GM18499 (cell line): ENCODE measurements around the gene TMEM229B.
"Not testable (repeated sequence)": the region's sequence is repeated elsewhere in the genome, so short reads cannot be mapped to it uniquely, and the experiment has no call there.

ENCODE experiments used
- ATAC-seq: cut with Tn5 transposase; IDR thresholded peaks from one replicate; pipeline ENCODE4 v1.9.1; 2021; ENCODE audit warnings: moderate number of reproducible peaks; ENCODE audit not compliant: insufficient read depth, unreplicated experiment

The TMEM229B gene

GRCh38 chr14:67461341-67461985 lies 27.1 kb downstream of the TMEM229B start:
- no peak for ATAC-seq

DNA sequence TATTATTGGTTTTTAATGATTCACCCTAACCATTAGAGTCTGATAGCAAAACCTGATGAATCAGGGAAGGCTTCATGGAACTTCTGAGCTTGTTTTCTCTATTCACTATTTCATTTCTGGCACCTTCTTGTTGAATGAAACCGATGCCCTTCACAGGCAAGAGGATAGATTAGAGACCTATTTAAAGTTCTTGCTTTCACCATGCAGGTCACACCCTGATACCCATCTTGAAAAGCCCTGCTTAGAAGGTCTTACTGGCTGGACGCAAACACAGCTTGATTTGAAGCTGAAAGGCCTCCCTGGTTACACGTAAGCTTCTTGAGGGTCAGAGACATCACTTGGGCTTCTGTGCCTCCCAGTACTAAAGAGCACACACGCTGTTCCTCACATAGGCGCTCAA lies 29.2 kb downstream of the TMEM229B start:
- no peak for ATAC-seq

- no peak for ATAC-seq
Observed at GRCh38 chr14:67457782-67458181, 30.7 kb downstream of the TMEM229B start.

DNA sequence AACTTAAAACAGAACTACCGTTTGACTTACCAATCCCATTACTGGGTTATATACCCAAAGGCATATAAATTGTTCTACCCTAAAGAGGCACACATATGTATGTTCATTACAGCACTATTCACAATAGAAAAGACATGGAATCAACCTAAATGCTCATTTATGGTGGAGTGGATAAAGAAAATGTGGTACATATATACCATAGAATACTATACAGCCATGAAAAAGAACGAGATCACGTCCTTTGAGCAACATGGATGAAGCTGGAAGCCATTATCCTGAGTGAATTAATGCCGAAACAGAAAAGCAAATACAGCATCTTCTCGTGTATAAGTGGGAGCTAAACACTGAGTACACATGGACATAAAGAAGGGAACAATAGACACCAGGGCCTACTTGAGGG lies 31.8 kb downstream of the TMEM229B start:
- no peak for ATAC-seq

DNA sequence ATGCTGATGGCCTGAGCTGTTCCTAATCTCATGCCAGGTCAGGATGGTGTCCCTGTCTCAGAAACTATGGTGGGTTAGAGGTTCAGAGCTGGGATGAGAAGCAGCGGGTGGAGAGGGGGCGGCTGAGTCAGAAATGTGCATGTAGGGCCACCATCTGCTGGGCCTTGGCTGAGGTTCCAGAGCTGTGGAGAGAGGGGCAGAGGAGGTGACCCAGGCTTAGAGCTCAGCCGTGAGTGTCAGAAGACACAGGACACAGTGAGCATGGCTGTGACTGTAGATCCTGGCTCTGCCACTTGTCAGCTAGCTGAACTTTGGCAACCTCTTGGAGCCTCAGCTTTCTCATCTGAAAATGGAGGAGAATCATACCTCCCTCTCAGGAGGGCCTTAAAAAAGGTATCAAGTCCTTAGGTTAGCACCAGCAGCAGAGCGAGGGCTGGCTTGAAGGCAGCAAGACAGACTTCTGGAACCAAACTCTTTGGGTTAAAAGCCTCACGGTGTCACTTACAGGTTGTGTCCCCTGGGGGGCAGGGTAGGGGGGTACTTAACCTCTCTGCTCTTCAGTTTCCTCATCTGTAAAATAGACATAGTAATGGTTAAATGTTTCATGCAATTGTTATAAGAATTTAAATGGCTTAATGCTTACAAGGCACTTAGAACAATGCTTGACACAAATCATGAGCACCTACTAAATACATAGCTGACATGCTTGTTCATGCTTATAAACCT lies 34.8 kb downstream of the TMEM229B start:
- ATAC-seq = no peak

GRCh38 chr14:67451667-67452066 lies 36.9 kb downstream of the TMEM229B start:
- not testable (repeated sequence) for ATAC-seq

GRCh38 chr14:67449096-67449495 lies 39.4 kb downstream of the TMEM229B start:
- ATAC-seq = no peak

DNA sequence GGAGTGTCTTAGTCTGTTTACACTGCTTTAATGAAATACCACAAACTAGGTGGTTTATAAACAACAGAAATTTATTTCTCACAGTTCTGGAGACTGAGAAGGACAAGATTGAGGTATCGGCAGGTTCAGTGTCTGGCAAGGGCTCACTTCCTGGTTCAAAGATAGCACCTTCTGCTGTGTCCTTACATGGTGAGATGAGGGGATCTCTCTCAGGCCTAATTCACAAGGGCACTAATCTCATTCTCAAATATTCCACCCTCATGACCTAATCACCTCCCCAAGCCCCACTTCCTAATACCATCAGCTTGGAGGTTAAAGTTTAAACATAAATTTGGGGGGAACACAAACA lies 41.5 kb downstream of the TMEM229B start:
- no peak for ATAC-seq

- ATAC-seq = no peak
Observed at GRCh38 chr14:67446371-67447032, 42.0 kb downstream of the TMEM229B start.

- no peak for ATAC-seq
Observed at GRCh38 chr14:67444395-67444794, 44.1 kb downstream of the TMEM229B start.

DNA sequence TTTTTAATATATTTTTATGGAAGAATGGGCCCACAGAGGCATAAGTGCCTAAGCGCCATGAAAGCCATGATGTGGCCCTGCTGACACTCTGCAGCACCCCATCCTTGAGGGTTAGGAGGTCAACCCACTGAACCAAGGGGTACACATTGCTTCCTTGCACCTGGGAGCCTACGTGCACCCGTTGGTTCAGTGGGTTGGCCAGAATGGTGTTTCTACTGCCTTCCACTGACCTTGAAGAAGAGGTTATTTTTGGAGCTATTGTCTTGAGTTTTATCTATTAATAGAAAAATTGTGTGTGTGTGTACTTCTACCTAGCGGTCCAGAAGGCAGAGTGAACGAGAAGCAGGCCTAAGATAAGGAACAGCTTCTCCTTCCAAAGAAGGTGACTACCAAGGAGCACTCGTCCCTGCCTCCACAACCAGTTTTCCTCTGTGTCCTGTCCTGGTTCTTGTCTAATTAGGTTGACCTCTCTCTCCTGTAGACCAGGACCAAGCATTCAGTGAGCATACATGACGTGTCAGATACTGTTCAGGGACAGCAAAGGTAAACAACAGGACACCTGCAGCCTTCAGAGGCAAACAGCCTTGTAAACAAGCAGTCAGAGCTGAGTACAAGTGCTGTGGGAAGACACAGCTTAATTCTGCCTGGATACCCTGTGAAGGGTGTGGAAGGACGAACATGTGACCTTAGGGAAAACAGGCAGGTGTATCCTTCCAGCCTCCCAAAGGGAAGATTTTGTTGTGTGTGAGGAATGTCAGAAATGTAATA lies 46.2 kb downstream of the TMEM229B start:
- no peak for ATAC-seq

DNA sequence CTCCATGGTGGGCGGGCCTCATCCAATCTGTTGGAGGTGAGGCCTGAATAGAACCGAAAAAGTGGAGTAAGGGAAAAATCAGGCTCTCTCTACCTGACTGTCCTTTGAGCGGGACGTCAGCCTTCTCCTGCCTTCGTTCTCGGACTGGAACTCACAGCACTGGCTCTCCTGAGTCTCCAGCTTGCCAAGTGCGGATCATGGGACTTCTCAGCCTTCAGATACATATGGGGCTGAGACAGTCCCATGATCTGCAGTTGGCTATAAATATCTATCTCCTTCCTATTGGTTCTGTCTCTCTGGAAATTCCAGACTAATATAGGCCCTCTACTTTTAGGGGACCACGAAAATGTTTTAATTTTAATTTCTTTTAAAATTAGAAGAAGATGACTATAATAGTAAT lies 46.8 kb downstream of the TMEM229B start:
- no peak for ATAC-seq

GRCh38 chr14:67441256-67441655 lies 47.3 kb downstream of the TMEM229B start:
- ATAC-seq = no peak

DNA sequence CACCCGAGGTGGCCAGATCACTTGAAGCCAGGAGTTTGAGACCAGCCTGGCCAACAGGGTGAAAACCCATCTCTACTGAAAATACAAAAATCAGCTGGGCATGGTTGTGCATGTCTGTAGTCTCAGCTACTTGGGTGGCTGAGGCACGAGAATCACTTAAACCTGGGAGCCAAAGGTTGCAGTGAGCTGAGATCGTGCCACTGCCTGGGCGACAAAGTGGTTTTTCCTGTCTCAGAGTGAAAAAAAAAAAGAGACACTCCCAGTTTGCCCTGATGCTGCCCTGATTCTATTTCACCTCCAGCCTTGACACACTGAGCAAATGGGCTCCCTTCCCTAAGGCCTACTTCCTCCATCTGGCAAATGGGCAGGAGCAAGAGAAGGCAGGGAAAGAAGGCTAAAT lies 48.0 kb downstream of the TMEM229B start:
- no peak for ATAC-seq

DNA sequence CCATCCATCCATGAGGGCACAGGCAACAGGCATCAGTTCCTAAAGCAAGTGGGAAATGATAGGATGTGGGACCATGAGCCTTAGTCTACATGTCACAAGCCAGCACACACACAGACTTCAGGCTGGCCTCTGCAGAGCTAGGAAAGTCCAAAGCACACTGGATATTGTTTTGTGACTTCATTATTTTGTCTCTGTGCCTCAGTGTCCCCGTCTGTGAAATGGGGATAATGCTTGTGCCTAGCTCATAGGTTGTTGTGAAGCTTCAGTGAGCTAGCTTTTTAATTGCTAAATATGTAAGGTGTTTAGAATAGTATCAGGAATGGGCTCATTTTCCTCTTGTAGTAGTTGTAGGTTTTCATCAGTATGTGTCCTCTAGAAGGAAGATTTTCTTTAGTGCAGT lies 49.6 kb downstream of the TMEM229B start:
- ATAC-seq = no peak

GRCh38 chr14:67436006-67436866 lies 52.3 kb downstream of the TMEM229B start:
- ATAC-seq = no peak

DNA sequence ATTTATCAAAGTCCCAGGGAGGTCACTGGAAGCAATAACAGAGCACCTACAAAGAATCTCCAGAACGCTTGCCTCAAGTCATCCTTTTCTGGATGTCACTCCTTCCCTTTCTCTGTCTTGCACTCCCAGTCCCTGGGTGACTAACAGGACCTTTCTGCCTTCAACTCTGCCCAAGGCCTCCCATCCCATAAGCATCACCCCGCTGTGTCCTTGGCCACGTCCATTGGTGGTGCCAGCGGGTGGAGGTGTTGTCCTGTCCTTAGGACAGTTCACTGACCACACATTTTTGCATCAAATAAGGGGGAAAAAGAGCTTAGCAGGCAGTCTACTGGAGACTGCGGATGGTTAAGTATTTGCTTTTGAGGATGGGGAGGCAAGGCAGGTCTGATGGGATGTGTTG lies 52.9 kb downstream of the TMEM229B start:
- no peak for ATAC-seq

DNA sequence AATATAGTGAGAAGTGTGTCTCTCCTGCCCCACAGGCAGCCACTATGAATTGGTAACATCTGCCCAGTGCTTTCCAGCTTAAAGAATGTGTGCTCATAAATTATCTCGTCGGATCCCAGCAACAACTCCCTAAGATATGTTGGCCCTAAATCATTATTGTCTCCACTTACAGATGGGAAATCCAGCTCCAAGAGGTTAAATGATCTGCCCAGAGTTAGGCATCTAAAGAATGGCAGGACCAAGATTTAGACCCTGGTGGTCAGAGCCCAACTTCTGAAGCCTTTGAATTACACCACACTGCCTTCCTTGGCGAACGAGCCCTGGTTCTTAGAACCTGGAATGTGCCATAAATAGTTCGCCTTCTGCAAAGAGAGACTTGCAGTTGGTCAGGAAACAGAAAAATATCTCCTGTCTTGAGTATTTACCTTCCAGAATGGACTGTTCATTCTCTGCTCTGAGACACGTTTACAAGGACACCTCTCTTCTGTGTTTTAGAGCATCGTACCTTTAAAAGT lies 56.4 kb downstream of the TMEM229B start:
- no peak for ATAC-seq

DNA sequence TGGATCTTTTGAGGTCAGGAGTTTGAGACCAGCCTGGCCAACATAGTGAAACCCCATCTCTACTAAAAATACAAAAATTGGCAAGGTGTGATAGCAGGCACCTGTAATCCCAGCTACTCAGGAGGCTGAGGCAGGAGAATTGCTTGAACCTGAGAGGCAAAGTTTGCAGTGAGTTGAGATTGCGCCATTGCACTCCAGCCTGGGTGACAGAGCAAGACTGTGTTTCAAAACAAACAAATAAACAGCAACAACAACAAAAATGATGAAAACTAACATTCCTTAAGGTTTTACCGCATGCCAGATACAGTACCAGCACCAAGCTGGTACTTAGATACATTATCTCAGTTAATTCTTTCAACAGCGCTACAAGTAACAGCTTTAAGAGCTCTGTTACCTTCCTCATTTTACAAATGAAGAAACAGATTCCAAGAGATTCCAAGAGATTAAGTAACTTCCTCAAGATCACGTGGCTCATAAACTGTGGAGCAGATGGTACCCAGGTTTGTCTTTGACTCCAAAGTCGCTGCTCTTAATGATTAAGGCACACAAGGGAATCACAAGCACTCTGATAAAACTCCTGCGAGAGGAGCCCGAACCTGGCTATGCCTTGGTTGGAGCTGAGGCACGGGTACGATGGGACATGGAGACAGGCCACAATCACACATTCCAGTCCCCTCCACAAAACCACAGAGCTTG lies 58.9 kb downstream of the TMEM229B start:
- ATAC-seq = no peak
